GM12878 (cell line): ENCODE results near the gene POU3F4. TPM values are rescaled to one million over a fixed set of nuclear protein-coding genes. Genes with fewer than 3 reads are reported as not detected.

Experiments used
- ATAC-seq: fragments of 200-7000 bp; cut with Tn5 transposase; 3 replicates; pipeline ENCODE4 v1.9.1; 2020; ENCODE audit warnings: mild to moderate bottlenecking, moderate library complexity
- BruUV-seq: library from RNA; stranded (reverse); fragments of 400-500 nt; replicated peaks from 2 replicates; lab custom pipeline; 2021; lab: Mats Ljungman, UMichigan
- CTCF ChIA-PET: fragments of 300-600 bp; sonication (Branson Sonifier 250); formaldehyde crosslinking; extraction: SDS; loops from one replicate; lab custom pipeline; 2021; ENCODE audit warnings: inconsistent platforms; lab: Yijun Ruan, JAX
- POLR2A ChIA-PET: fragments of 350-600 bp; formaldehyde crosslinking; extraction: SDS; loops from one replicate; lab custom pipeline; 2021; ENCODE audit warnings: inconsistent platforms; lab: Charles Lee
- RAD21 ChIA-PET: fragments of 300-600 bp; sonication (Branson Sonifier 250); formaldehyde crosslinking; loops from one replicate; lab custom pipeline; 2023; ENCODE audit warnings: antibody characterized with exemption; ENCODE audit not compliant: unreplicated experiment; lab: Charles Lee
- SMC1A ChIA-PET: fragments of 300-600 bp; sonication (Branson Sonifier 250); formaldehyde crosslinking; loops from one replicate; lab custom pipeline; 2023; ENCODE audit not compliant: unreplicated experiment, uncharacterized antibody; lab: Charles Lee
- DNase-seq: peaks from one replicate; pipeline ENCODE4 v3.0.0-alpha.2; 2011; ENCODE audit warnings: low read depth, low spot score
- FAIRE-seq: peaks from 3 replicates; lab custom pipeline; 2011; peaks lifted over from hg19 to GRCh38; lab: Jason Lieb, UNC
- H2AFZ ChIP-seq: 2 replicates; pipeline ENCODE4 v1.6.0; 2011; ENCODE audit warnings: low read depth, low read length, control low read depth; ENCODE audit not compliant: control insufficient read depth
- H3K27ac ChIP-seq: 2 replicates; pipeline ENCODE4 v1.5.1; 2011; ENCODE audit warnings: control low read depth; ENCODE audit not compliant: control insufficient read depth, insufficient read depth
- H3K27me3 ChIP-seq, 2 experiments: replicated peaks in 1 of 2; 2 replicates each; pipeline versions ENCODE4 v1.6.0 to v1.6.1; 2011; ENCODE audit warnings: low read length in 1 of 2; ENCODE audit not compliant: control insufficient read depth in 2 of 2, insufficient read depth in 2 of 2
- H3K36me3 ChIP-seq, 2 experiments: 2 replicates each; pipeline ENCODE4 v1.5.1; 2011; ENCODE audit warnings: low read length in 1 of 2; ENCODE audit not compliant: control insufficient read depth in 2 of 2, insufficient read depth in 2 of 2
- H3K4me1 ChIP-seq: 2 replicates; pipeline ENCODE4 v1.6.1; 2011; ENCODE audit warnings: mild to moderate bottlenecking, low read length, moderate library complexity, mixed read lengths; ENCODE audit not compliant: control insufficient read depth, insufficient read depth
- H3K4me2 ChIP-seq: 2 replicates; pipeline ENCODE4 v1.6.0; 2011; ENCODE audit warnings: control low read depth; ENCODE audit not compliant: control insufficient read depth, insufficient read depth
- H3K4me3 ChIP-seq: fragments of 200-600 bp; sonication (generic); 2 replicates; pipeline ENCODE4 v1.5.1; 2016
- H3K79me2 ChIP-seq: 2 replicates; pipeline ENCODE4 v1.6.0; 2011; ENCODE audit warnings: low read length; ENCODE audit not compliant: control insufficient read depth, insufficient read depth
- H3K9ac ChIP-seq: 2 replicates; pipeline ENCODE4 v1.8.0; 2011; ENCODE audit warnings: low read length, control low read depth, mixed read lengths; ENCODE audit not compliant: control insufficient read depth, insufficient read depth
- H3K9me3 ChIP-seq: replicated peaks from 3 replicates; pipeline ENCODE4 v1.5.1; 2011; ENCODE audit warnings: mild to moderate bottlenecking, low read length; ENCODE audit not compliant: control insufficient read depth, insufficient read depth
- H4K20me1 ChIP-seq: 2 replicates; pipeline ENCODE4 v1.6.0; 2011; ENCODE audit not compliant: control insufficient read depth, insufficient read depth
- EED ChIP-seq: sonication (generic); IDR thresholded peaks from 2 replicates; pipeline ENCODE4 v1.6.1; 2016; ENCODE audit warnings: antibody characterized with exemption, low read depth
- HDGF ChIP-seq: fragments of 450-650 bp; IDR thresholded peaks from 2 replicates; pipeline ENCODE4 v1.6.1; 2016; ENCODE audit warnings: antibody characterized with exemption
- MXI1 ChIP-seq: fragments of 150-350 bp; IDR thresholded peaks from 2 replicates; pipeline ENCODE4 v1.6.1; 2011; ENCODE audit warnings: low read depth, mild to moderate bottlenecking, inconsistent platforms, low read length, improper control_type of control experiment
- POU2F2 ChIP-seq: IDR thresholded peaks from 3 replicates; pipeline ENCODE4 v1.6.1; 2011; ENCODE audit warnings: low read depth, mild to moderate bottlenecking, low read length, borderline replicate concordance
- SP1 ChIP-seq: IDR thresholded peaks from one replicate; pipeline ENCODE4 v1.6.1; 2011; ENCODE audit warnings: low read depth, low read length
- SPI1 ChIP-seq: IDR thresholded peaks from 2 replicates; pipeline ENCODE4 v1.6.1; 2011; ENCODE audit warnings: low read depth, mild to moderate bottlenecking, low read length, moderate library complexity, borderline replicate concordance; ENCODE audit not compliant: insufficient read depth
- SREBF2 ChIP-seq: IDR thresholded peaks from 2 replicates; pipeline ENCODE4 v1.6.1; 2012; ENCODE audit warnings: mild to moderate bottlenecking, low read length
- SUZ12 ChIP-seq: fragments of 200-600 bp; sonication (generic); IDR thresholded peaks from one replicate; pipeline ENCODE4 v1.6.1; 2018; ENCODE audit warnings: antibody characterized with exemption, mild to moderate bottlenecking; ENCODE audit not compliant: unreplicated experiment
- TCF3 ChIP-seq: IDR thresholded peaks from 2 replicates; pipeline ENCODE4 v1.6.1; 2012; ENCODE audit warnings: low read depth, mild to moderate bottlenecking, low read length, borderline replicate concordance; ENCODE audit not compliant: insufficient read depth
- ZNF384 ChIP-seq: IDR thresholded peaks from 2 replicates; pipeline ENCODE4 v1.6.1; 2012; ENCODE audit warnings: low read depth, mild to moderate bottlenecking, low read length, improper control_type of control experiment, borderline replicate concordance
- ZSCAN29 ChIP-seq: fragments of 450-650 bp; IDR thresholded peaks from 2 replicates; pipeline ENCODE4 v1.6.1; 2017; ENCODE audit warnings: mild to moderate bottlenecking, moderate library complexity
- WGBS: methylation state at CpG from one replicate; pipeline ENCODE4 v1.1.6; 2016; ENCODE audit warnings: low lambda C conversion rate; ENCODE audit not compliant: insufficient replicate concordance, insufficient coverage; ENCODE audit errors: missing lambda C conversion rate; 5-methylcytosine and 5-hydroxymethylcytosine counted together
- in situ Hi-C: fragments of 300-500 bp; cut with MboI; formaldehyde crosslinking; loops from 9 replicates; pipeline ENCODE4 v1.14.3; 2018; ENCODE audit warnings: mixed read lengths
- intact Hi-C: fragments of 100-400 bp; cut with micrococcal nuclease; formaldehyde crosslinking; loops from one replicate; pipeline ENCODE4 v1.14.2; 2022; ENCODE audit not compliant: unreplicated experiment
- polyA plus RNA-seq, 11 experiments: library from polyadenylated mRNA; depleted of rRNA in 4 of 11; unstranded in 6 of 11; stranded (reverse) in 5 of 11; fragments of >200 nt; fragmentation: Nextera tagmentation in 4 of 11; fragmentation: Illumina TruSeq in 1 of 11; extraction: Ambion mirVana in 4 of 11; extraction: Trizol in 1 of 11; gene quantifications; 1 replicate in 1 of 11; 2 replicates in 10 of 11; pipeline versions ENCODE4 v1.2.1 to v1.2.3, GENCODE V29; 2011 to 2016; ENCODE audit warnings: inconsistent platforms in 2 of 11, missing spikeins in 2 of 11, low read depth in 1 of 11
- total RNA-seq, 4 experiments: library from RNA; depleted of rRNA in 3 of 4; stranded (reverse); fragments of >200 nt in 3 of 4; fragmentation: Illumina TruSeq in 1 of 4; extraction: Trizol in 1 of 4; gene quantifications; 2 replicates each; pipeline versions ENCODE4 v1.2.1 to v1.2.3, GENCODE V29; 2013 to 2021
- TF ChIP-seq, protein P1 (sequence below): fragments of 450-650 bp; formaldehyde crosslinking; IDR thresholded peaks from 2 replicates; pipeline ENCODE4 v1.4.0; 2022; ENCODE audit warnings: mild to moderate bottlenecking, moderate library complexity

Gene POU3F4
- total and polyA plus RNA-seq, 10 of the 15 experiments (the other 5 are each of a cell fraction or from before 2014, with no cell fraction given) = 0.01 TPM; not detected in 9

- H3K4me2 ChIP-seq = no peak overlapping the region
- ChIA-PET RAD21 (no interaction called here), CTCF (no interaction called here), POLR2A (no interaction called here), SMC1A (interaction anchor here (0.6 to 2.2 kb wide), 2 partner anchors 10 to 1299 kb away, joined by 3 to 6 read pairs; no protein-coding TSS in a partner anchor)
- H3K79me2 ChIP-seq = no peaks in the 10 kb centered on the region
- WGBS = 5% methylated on average over 1 of the region's 1 CpG
- no peaks in the 10 kb centered on the region for H3K4me1 ChIP-seq
- no peak overlapping the region for H2AFZ ChIP-seq
- TF ChIP-seq MXI1 (no peak), SPI1 (no peak), TCF3 (no peak), ZNF384 (no peak)
- FAIRE-seq (no peak), DNase-seq (no peak), ATAC-seq (no peak)
- no peaks in the 10 kb centered on the region for H3K36me3 ChIP-seq
- no peaks in the 10 kb centered on the region for H3K9me3 ChIP-seq
- no peak overlapping the region for H3K4me3 ChIP-seq
- in situ Hi-C loops = no loop called here
- intact Hi-C loops = no loop called here
- H4K20me1 ChIP-seq = no peaks in the 10 kb centered on the region
- H3K27ac ChIP-seq = no peak overlapping the region
- H3K27me3 ChIP-seq = no peaks in the 10 kb centered on the region
- BruUV-seq = no TSS peak
- no peak overlapping the region for H3K9ac ChIP-seq
Measured at GRCh38 chrX:83516597-83516996, 8.5 kb downstream of the POU3F4 start.

GRCh38 chrX:83521905-83522304 lies 13.8 kb downstream of the POU3F4 start:
- no peak overlapping the region for H3K4me2 ChIP-seq
- no peaks in the 10 kb centered on the region for H3K36me3 ChIP-seq
- no peak overlapping the region for H3K27ac ChIP-seq
- H4K20me1 ChIP-seq = no peaks in the 10 kb centered on the region
- no peaks in the 10 kb centered on the region for H3K9me3 ChIP-seq
- H2AFZ ChIP-seq = no peak overlapping the region
- ATAC-seq (no peak), DNase-seq (no peak), FAIRE-seq (no peak)
- TF ChIP-seq, protein P1, sequence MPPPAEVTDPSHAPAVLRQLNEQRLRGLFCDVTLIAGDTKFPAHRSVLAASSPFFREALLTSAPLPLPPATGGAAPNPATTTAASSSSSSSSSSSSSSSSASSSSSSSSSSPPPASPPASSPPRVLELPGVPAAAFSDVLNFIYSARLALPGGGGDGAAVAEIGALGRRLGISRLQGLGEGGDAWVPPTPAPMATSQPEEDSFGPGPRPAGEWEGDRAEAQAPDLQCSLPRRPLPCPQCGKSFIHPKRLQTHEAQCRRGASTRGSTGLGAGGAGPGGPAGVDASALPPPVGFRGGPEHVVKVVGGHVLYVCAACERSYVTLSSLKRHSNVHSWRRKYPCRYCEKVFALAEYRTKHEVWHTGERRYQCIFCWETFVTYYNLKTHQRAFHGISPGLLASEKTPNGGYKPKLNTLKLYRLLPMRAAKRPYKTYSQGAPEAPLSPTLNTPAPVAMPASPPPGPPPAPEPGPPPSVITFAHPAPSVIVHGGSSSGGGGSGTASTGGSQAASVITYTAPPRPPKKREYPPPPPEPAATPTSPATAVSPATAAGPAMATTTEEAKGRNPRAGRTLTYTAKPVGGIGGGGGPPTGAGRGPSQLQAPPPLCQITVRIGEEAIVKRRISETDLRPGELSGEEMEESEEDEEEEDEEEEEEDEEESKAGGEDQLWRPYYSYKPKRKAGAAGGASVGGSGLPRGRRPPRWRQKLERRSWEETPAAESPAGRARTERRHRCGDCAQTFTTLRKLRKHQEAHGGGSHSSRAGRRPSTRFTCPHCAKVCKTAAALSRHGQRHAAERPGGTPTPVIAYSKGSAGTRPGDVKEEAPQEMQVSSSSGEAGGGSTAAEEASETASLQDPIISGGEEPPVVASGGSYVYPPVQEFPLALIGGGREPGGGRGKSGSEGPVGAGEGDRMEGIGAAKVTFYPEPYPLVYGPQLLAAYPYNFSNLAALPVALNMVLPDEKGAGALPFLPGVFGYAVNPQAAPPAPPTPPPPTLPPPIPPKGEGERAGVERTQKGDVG (CRISPR knock-in tag) = no peak
- TF ChIP-seq ZSCAN29 (no peak), HDGF (no peak), EED (no peak), SREBF2 (no peak), SP1 (no peak), POU2F2 (no peak), SUZ12 (no peak), SPI1 (no peak)
- in situ Hi-C loops (loop anchor here (5.0 kb wide), 1 partner anchor 50 kb away; no protein-coding TSS in a partner anchor), intact Hi-C loops (no loop called here)
- no peaks in the 10 kb centered on the region for H3K4me1 ChIP-seq
- ChIA-PET POLR2A (no interaction called here), CTCF (no interaction called here), SMC1A (no interaction called here), RAD21 (no interaction called here)
- no TSS peak for BruUV-seq
- no peak overlapping the region for H3K9ac ChIP-seq
- H3K4me3 ChIP-seq = no peak overlapping the region
- WGBS = 100% methylated on average over 1 of the region's 1 CpG
- no peaks in the 10 kb centered on the region for H3K27me3 ChIP-seq
- H3K79me2 ChIP-seq = no peaks in the 10 kb centered on the region
